Spinal cord (tissue), 10 donors: ENCODE results near the gene GADD45B. TPM values are rescaled to one million over a fixed set of nuclear protein-coding genes. Genes with fewer than 3 reads are reported as not detected.
"Not testable (repeated sequence)": the region's sequence is repeated elsewhere in the genome, so short reads cannot be mapped to it uniquely, and the experiment has no call there.

Experiments used
- DNase-seq, 6 donors: peaks; one replicate each; pipeline versions ENCODE4 v3.0.0 to v3.0.0-alpha.2; 2013 to 2015; ENCODE audit warnings: low spot score in 6 of 6, low read depth in 4 of 6
- H3K27ac ChIP-seq: one replicate; pipeline ENCODE4 v1.5.1; 2013; ENCODE audit warnings: low read depth, low read length, control low read depth
- H3K27me3 ChIP-seq: one replicate; pipeline ENCODE4 v1.6.1; 2013; ENCODE audit warnings: low read length; ENCODE audit not compliant: control insufficient read depth, insufficient read depth
- H3K36me3 ChIP-seq: one replicate; pipeline ENCODE4 v1.6.1; 2013; ENCODE audit warnings: low read length; ENCODE audit not compliant: control insufficient read depth, insufficient read depth
- H3K4me1 ChIP-seq: one replicate; pipeline ENCODE4 v1.6.1; 2013; ENCODE audit warnings: low read length; ENCODE audit not compliant: control insufficient read depth, insufficient read depth
- H3K4me3 ChIP-seq: one replicate; pipeline ENCODE4 v1.5.1; 2013; ENCODE audit warnings: low read depth, low read length, control low read depth
- H3K9me3 ChIP-seq: one replicate; pipeline ENCODE4 v1.6.1; 2013; ENCODE audit warnings: low read length; ENCODE audit not compliant: control insufficient read depth, insufficient read depth
- WGBS: methylation state at CpG from one replicate; pipeline ENCODE4 v1.1.5; 2013; ENCODE audit warnings: missing lambda C conversion rate; ENCODE audit not compliant: insufficient coverage; 5-methylcytosine and 5-hydroxymethylcytosine counted together
- polyA plus RNA-seq, 2 donors: library from polyadenylated mRNA; unstranded; fragments of 120-200 nt; gene quantifications; one replicate each; pipeline ENCODE4 v1.2.1, GENCODE V29; 2013; ENCODE audit not compliant: insufficient read length in 2 of 2
- total RNA-seq, 2 donors: library from RNA; depleted of rRNA in 1 of 2; stranded (reverse); fragments of 120-200 nt in 1 of 2; fragments of >200 nt in 1 of 2; gene quantifications; one replicate each; pipeline versions ENCODE4 v1.2.3 to v1.2.4, GENCODE V29; 2013 to 2014
- donor health status: healthy.

GADD45B gene
- total and polyA plus RNA-seq, 4 donors = 5.3 to 50.1 (median 17.7) TPM

DNA sequence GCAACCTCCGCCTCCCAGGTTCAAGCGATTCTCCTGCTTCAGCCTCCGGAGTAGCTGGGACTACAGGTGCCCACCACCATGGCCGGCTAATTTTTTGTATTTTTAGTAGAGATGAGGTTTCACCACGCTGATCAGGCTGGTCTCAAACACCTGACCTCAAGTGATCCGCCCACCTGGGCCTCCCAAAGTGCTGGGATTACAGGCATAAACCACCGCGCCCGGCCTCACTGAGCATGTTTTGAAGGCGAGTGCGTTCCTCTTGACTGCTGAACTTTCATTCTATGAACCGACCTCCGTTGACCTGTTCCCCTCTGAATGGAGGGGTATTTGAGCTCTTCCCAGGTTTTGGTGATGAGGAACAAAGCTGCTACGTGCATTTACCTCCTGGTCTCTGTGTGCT lies 17.5 kb downstream of the GADD45B start:
- peaks cover 34% of the 10 kb centered on the region for H3K4me1 ChIP-seq
- H3K27ac ChIP-seq, H3K9me3 ChIP-seq, H3K36me3 ChIP-seq, H3K4me3 ChIP-seq, DNase-seq: not testable (repeated sequence)
- WGBS = 62% methylated on average over 8 of the region's 14 CpGs
- H3K27me3 ChIP-seq = peaks cover 15% of the 10 kb centered on the region

DNA sequence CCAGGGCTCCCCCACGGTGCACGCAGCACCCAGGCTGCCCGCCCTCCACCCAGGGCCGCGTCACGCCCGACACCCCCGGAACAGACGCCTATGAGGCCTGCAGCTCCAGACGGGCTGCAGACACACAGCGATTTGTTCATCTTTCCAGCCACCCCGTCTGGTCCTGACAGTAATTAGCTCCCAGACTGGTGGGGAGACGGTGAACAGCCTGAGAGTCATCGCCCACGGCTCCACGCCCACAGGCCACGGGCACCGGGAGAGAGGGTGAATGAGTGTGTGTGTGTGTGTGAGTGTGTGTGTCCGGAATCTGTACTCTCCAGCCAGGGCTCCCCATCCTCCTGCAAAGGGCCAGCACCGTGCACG lies 18.1 kb downstream of the GADD45B start:
- Histone ChIP-seq H3K4me1 (peaks cover 28% of the 10 kb centered on the region), H3K9me3 (no peaks in the 10 kb centered on the region), H3K4me3 (peak overlapping the region; percentile 56), H3K27me3 (peaks cover 10% of the 10 kb centered on the region), H3K27ac (no peak overlapping the region), H3K36me3 (peaks cover 4% of the 10 kb centered on the region)
- DNase-seq = peak in 1 of 6 donors; percentile 35
- WGBS = 32% methylated on average over 17 of the region's 21 CpGs

DNA sequence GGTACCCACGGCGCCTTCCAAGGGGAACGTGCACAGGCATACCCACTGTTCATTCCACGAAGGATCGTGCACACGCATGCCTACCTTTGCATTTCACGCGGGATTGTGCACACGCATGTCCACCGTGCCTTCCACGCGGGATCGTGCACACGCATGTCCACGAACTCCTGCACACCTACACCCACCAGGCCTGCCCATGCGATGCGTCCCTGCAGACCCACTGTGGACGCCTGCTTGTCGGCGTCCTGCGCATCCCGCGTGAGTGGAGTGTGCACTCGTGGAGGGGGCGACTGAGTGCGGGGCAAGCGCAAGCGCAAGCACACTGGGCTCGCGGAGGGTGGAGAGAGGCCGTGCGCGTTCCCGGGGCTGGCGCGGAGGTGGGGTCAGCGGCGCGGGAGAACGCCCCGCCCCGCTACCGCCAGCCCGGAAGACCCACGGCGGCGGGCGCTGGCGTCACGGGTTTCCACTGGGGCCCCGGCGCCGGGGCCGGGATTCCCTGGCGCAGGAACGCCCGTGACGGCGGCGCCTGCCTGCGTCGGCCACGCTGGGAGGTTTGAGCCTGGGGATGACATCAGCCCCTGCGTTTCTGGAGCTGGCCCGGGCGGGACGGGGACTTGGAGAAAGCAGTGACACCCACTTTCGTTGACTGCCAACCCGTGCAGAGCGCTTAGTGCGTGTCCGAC lies 18.7 kb downstream of the GADD45B start:
- WGBS = 8% methylated on average over 72 of the region's 72 CpGs
- H3K27me3 ChIP-seq = peaks cover 7% of the 10 kb centered on the region
- DNase-seq = peak in 4 of 6 donors; percentile 47 to 90 (median 68)
- peaks cover 4% of the 10 kb centered on the region for H3K36me3 ChIP-seq
- peak overlapping the region; percentile 56 for H3K4me3 ChIP-seq
- H3K9me3 ChIP-seq = no peaks in the 10 kb centered on the region
- peak overlapping the region; percentile 61 for H3K27ac ChIP-seq
- H3K4me1 ChIP-seq = peaks cover 28% of the 10 kb centered on the region

DNA sequence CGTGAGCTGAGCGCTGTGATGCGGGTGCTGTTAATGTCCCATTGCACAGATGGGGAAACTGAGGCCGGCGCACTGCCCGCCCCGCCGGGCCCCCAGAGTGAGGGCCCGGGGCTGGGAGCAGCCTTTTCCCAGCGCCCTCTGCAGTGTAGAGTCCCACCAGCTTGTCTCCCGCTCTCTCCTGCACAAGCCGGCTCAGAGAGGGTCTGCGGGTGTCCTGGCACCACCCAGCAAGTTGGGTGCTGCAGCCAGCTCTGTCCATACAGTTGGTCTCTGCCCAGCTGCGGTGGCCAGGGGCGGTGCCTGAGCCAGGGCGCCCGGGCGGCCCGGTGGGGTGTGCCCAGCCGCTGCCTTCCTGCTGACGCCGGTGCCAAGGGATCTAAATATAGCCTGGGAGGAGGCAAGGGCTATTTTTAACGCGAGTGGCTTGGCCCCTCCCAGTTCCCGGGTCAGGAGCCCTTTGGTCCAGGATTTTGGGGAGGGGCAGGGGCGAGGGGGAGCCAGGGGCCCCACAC lies 19.3 kb downstream of the GADD45B start:
- Histone ChIP-seq H3K27me3 (peaks cover 4% of the 10 kb centered on the region), H3K9me3 (no peaks in the 10 kb centered on the region), H3K36me3 (peaks cover 4% of the 10 kb centered on the region), H3K27ac (peak overlapping the region; percentile 61), H3K4me1 (peaks cover 25% of the 10 kb centered on the region), H3K4me3 (peak overlapping the region; percentile 56)
- DNase-seq = peak in 1 of 6 donors; percentile 35
- 8% methylated on average over 26 of the region's 26 CpGs for whole genome bisulfite sequencing

DNA sequence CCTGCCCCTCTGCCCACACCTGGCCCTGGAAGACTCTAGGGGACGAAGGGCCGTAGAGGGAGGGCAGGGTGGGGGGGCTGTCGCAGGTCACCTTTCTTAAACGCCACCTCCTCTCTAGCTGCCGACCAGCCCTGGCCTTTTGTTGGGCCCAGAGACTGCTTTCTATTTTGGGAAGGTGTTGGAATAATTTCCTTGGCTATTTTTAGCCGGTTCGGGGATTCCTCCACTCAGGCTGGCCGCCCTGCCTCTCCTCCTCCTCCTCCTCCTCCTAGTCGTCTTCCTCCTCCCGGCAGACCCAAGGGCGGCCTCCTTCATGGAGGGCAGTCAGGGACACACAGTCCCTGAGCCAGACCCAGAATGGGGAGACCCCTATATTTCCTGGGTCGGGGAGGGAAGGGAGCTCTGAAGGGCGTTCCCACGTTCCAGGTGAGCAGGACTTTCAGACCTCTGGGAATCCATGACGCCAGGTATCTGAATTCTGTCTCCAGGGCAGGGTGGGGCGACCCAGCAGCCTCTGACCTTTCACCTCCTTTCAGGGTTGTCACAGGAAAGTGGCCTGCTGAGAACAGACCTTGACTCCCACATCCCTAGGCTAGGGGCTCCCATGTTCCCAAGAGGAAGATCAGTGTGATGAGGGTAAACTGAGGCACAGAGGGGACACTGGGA lies 19.9 kb downstream of the GADD45B start:
- Histone ChIP-seq H3K4me3 (no peak overlapping the region), H3K27ac (no peak overlapping the region), H3K36me3 (peaks cover 4% of the 10 kb centered on the region), H3K9me3 (no peaks in the 10 kb centered on the region), H3K27me3 (peaks cover 3% of the 10 kb centered on the region), H3K4me1 (peaks cover 25% of the 10 kb centered on the region)
- WGBS = 52% methylated on average over 7 of the region's 16 CpGs
- DNase-seq = no peak

DNA sequence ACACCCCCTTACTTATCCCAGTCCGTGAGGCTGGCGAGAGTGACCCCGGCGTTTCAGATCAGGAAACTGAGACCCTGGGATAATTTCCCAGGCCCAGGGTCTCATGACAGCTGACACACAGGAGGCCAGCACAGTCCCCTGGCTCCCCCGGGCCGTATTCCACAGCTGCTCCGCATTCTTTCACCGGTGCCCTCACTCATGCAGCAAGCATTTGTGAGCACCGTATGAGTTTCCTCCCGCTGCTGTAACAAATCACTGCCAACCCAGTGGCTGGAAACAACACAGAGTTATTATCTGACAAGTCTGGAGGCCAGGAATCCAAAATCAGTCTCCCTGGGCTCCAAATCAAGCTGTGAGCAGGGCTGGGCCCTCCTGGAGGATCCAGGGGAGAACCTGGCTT lies 21.3 kb downstream of the GADD45B start:
- no peak overlapping the region for H3K27ac ChIP-seq
- peaks cover 25% of the 10 kb centered on the region for H3K4me1 ChIP-seq
- peaks cover 2% of the 10 kb centered on the region for H3K27me3 ChIP-seq
- WGBS = 73% methylated on average over 10 of the region's 10 CpGs
- DNase-seq = no peak
- no peaks in the 10 kb centered on the region for H3K9me3 ChIP-seq
- H3K4me3 ChIP-seq = no peak overlapping the region
- H3K36me3 ChIP-seq = no peaks in the 10 kb centered on the region

DNA sequence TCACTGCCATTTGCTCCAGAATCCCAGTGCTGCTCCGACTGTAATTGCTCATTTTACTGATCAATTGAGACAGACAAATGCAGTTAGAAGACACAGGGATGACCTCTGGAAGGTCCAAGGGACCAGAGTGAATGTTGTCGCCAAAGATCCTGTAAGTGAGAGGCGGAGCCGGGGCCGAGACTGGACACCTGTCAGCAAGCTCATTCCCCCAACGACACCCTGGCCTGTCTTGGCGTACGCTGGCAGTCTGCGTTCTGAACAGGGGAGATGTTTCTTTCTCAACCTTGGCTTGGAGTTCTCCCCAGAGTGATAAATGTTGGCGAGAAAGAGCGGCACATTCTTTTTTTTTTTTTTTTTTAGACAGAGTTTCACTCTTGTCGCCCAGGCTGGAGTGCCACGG lies 24.2 kb downstream of the GADD45B start:
- Histone ChIP-seq H3K9me3 (no peaks in the 10 kb centered on the region), H3K27me3 (no peaks in the 10 kb centered on the region), H3K4me3 (no peak overlapping the region), H3K4me1 (peaks cover 12% of the 10 kb centered on the region), H3K27ac (no peak overlapping the region), H3K36me3 (no peaks in the 10 kb centered on the region)
- WGBS = 83% methylated on average over 12 of the region's 13 CpGs
- DNase-seq = no peak

DNA sequence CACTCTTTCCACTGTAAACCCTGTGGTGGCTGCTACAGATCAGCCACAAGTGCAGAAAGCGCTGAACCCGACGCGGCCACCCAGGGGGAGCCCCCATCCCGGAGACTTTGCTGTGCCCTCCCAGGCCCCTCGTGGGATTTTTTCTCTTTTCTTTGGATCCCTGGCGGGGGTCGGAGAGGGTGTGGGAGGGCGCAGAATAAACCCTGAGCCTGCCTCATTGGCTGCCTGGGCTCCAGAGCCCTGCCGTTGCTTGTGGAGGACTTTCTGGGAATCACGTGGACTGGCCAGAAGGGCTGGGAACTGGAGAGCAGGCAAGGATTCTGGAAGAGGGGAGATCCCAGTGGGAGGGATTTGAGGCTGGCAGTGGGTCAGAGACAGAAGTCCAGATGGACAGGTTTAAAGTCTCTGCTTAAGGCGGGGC lies 24.9 kb downstream of the GADD45B start:
- Histone ChIP-seq H3K9me3 (no peaks in the 10 kb centered on the region), H3K36me3 (no peaks in the 10 kb centered on the region), H3K4me1 (peaks cover 5% of the 10 kb centered on the region), H3K4me3 (no peak overlapping the region), H3K27ac (no peak overlapping the region), H3K27me3 (no peaks in the 10 kb centered on the region)
- WGBS = 46% methylated on average over 11 of the region's 12 CpGs
- DNase-seq = no peak

DNA sequence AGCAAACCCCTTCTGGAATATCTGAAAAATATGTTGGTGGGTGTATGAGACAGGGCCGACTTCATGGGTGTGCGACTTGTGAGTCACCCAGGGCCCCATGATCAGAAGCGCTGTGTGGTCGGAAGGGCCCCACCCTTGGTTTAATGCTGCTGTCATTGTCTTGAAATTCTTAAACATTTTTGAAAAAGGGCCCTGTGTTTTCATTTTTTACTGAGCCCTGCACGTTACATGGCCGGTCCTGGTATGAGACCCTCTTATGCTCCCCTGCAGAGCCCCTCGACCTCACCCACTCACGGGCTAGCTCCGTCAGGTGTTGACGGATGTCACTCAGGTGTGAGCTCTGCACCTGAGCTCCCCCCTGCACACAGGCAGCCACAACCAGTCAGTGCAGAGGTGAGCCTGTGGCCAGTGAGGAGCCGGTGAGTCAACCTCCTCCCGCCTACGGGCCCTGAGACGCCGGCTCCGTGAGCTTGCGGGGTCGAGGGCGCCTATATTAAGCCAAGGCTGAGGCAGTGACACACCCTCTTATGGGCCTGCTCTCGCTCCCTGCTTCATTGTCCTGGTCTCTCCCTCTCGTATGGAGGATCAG lies 27.7 kb downstream of the GADD45B start:
- Histone ChIP-seq H3K4me1 (peaks cover 3% of the 10 kb centered on the region), H3K4me3 (no peak overlapping the region), H3K27me3 (no peaks in the 10 kb centered on the region), H3K9me3 (no peaks in the 10 kb centered on the region), H3K27ac (no peak overlapping the region), H3K36me3 (no peaks in the 10 kb centered on the region)
- 66% methylated on average over 21 of the region's 21 CpGs for WGBS
- no peak for DNase-seq
